ENCODE results near the gene C6orf89. TPM values are rescaled to one million over a fixed set of nuclear protein-coding genes. Genes with fewer than 3 reads are reported as not detected.
A peak's percentile ranks its signal among the peaks of the same experiment; 100 is the strongest.

The C6orf89 gene
- total RNA-seq, result 10 to 100 TPM; 58.2 to 89.6 (median 68.9) TPM

- H3K4me3 ChIP-seq (replicated peaks in 1 of 3), result peak within 1 kb of the TSS; percentile 47 to 68 (median 63)
- TF ChIP-seq CTCF (IDR thresholded peaks at IDR 0.05) (peak in 4 of 6 experiments; percentile 87 to 98 (median 94)), POLR2A (IDR thresholded peaks at IDR 0.05) (peak in 1 of 2 donors; percentile 75)
- peak within 1 kb of the TSS; percentile 89 to 98 (median 93) for H3K27ac ChIP-seq
- DNase-seq, result peak; percentile 98 to 99
- H3K36me3 ChIP-seq, result no peaks in the 10 kb centered on the region
- H3K9me3 ChIP-seq, result no peaks in the 10 kb centered on the region
- peaks cover 6 to 19% of the 10 kb centered on the region in 2 donors for H3K4me1 ChIP-seq
- no peaks in the 10 kb centered on the region for H3K27me3 ChIP-seq
- 3 to 6% methylated on average over 30 to 33 of the region's 48 CpGs for WGBS, 2 donors
- intact Hi-C loops (cut with DNase I), result loop anchor here (10.0 kb wide), 3 partner anchors 99 to 289 kb away; partner anchors contain the start of genes MTCH1 and PIM1
These were observed at the start of gene C6orf89 for GRCh38 chr6:36885461-36886401. Gene C6orf89, plus strand, starts transcription at chr6:36885952. Its CDS starts 13,493 bp downstream, at chr6:36899445.

- Histone ChIP-seq H3K9me3 (no peaks in the 10 kb centered on the region), H3K27me3 (no peaks in the 10 kb centered on the region), H3K4me1 (peaks cover 9 to 21% of the 10 kb centered on the region in 2 donors), H3K36me3 (no peaks in the 10 kb centered on the region), H3K27ac (no peak overlapping the region), H3K4me3 (replicated peaks in 1 of 3) (no peak overlapping the region)
- 89 to 90% methylated on average over 3 of the region's 3 CpGs for WGBS, 2 donors
- no peak for DNase-seq
- TF ChIP-seq CTCF (IDR thresholded peaks at IDR 0.05) (no peak), POLR2A (IDR thresholded peaks at IDR 0.05) (no peak)
- intact Hi-C loops (cut with DNase I), result no loop called here
These were observed 49.4 kb upstream of the C6orf89 start for GRCh38 chr6:36836111-36837021.

- H3K4me3 ChIP-seq (replicated peaks in 1 of 3), result no peak overlapping the region
- no peak for TF ChIP-seq CTCF (IDR thresholded peaks at IDR 0.05)
- TF ChIP-seq POLR2A (IDR thresholded peaks at IDR 0.05), result no peak
- H3K27me3 ChIP-seq, result no peaks in the 10 kb centered on the region
- intact Hi-C loops (cut with DNase I), result no loop called here
- no peaks in the 10 kb centered on the region for H3K9me3 ChIP-seq
- H3K27ac ChIP-seq, result no peak overlapping the region
- no peaks in the 10 kb centered on the region for H3K36me3 ChIP-seq
- 92 to 100% methylated on average over 2 of the region's 2 CpGs for WGBS, 2 donors
- peaks cover 9 to 21% of the 10 kb centered on the region in 2 donors for H3K4me1 ChIP-seq
- DNase-seq, result no peak
These were observed 48.8 kb upstream of the C6orf89 start for GRCh38 chr6:36837022-36837339.

GRCh38 chr6:36837686-36838085, 48.1 kb upstream of the C6orf89 start:
- no peaks in the 10 kb centered on the region for H3K27me3 ChIP-seq
- H3K36me3 ChIP-seq, result no peaks in the 10 kb centered on the region
- intact Hi-C loops (cut with DNase I), result no loop called here
- no peak for TF ChIP-seq POLR2A (IDR thresholded peaks at IDR 0.05)
- no peak for TF ChIP-seq CTCF (IDR thresholded peaks at IDR 0.05)
- DNase-seq, result no peak
- peaks cover 9 to 21% of the 10 kb centered on the region in 2 donors for H3K4me1 ChIP-seq
- 95 to 97% methylated on average over 6 of the region's 6 CpGs for WGBS, 2 donors
- no peak overlapping the region for H3K4me3 ChIP-seq (replicated peaks in 1 of 3)
- H3K9me3 ChIP-seq, result no peaks in the 10 kb centered on the region
- H3K27ac ChIP-seq, result no peak overlapping the region

Data from thyroid gland (tissue), 4 donors.